Spleen (tissue), 7 donors: ENCODE data around the gene TMC6.

Experiments used
- POLR2AphosphoS5 ChIP-seq, 3 donors: sonication (generic); formaldehyde crosslinking; IDR thresholded peaks; one replicate each; pipeline ENCODE4 v1.5.1; 2017; ENCODE audit warnings: antibody characterized with exemption in 3 of 3
- TF ChIP-seq, protein P1 (sequence below), 11 experiments: fragments of 200-600 bp in 7 of 11; fragments of 450-650 bp in 4 of 11; sonication (generic) in 4 of 11; IDR thresholded peaks in 8 of 11; conservative IDR thresholded peaks in 3 of 11; 1 replicate in 7 of 11; 2 replicates in 4 of 11; pipeline versions ENCODE4 v1.4.0 to v1.8.0; 2016 to 2021; ENCODE audit warnings: antibody characterized with exemption in 11 of 11, inconsistent platforms in 4 of 11, mild to moderate bottlenecking in 1 of 11
- donor health status: DM: no; HTN: no; CAD: no; lungs with moderate emphysema.
- donor health status: DM: no; HTN: no; CAD: no.
- donor health status: DM: no; HTN: no; CAD: no.

DNA sequence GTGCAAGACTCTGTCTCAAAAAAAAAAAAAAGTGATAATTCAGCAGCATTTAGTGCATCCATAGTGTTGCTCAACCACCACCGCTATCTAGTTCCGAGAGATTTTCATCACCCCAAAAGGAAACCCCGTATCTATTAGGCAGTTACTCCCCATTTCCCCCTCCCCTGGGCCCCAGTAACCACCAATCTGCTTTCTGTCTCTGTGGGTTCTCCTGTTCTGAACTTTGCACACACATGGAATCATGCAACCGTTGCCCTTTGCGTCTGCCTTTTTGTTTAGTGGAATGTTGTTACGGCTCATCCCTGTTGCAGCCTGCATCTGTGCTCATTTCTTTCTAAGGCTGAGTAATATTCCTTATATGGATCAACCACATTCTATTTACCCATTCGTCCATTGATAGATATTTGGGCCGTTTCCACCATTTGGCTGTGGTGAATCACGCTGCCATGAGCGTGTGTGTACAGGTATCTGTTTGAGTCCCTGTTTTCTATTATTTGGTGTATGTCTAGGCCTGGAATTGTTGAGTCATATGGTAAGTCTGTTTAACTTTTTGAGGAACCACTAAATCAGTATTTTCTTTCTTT is 31.1 kb upstream of the TMC6 start:
- TF ChIP-seq POLR2AphosphoS5 (IDR thresholded peaks at IDR 0.05) = no peak
- TF ChIP-seq, protein P1, sequence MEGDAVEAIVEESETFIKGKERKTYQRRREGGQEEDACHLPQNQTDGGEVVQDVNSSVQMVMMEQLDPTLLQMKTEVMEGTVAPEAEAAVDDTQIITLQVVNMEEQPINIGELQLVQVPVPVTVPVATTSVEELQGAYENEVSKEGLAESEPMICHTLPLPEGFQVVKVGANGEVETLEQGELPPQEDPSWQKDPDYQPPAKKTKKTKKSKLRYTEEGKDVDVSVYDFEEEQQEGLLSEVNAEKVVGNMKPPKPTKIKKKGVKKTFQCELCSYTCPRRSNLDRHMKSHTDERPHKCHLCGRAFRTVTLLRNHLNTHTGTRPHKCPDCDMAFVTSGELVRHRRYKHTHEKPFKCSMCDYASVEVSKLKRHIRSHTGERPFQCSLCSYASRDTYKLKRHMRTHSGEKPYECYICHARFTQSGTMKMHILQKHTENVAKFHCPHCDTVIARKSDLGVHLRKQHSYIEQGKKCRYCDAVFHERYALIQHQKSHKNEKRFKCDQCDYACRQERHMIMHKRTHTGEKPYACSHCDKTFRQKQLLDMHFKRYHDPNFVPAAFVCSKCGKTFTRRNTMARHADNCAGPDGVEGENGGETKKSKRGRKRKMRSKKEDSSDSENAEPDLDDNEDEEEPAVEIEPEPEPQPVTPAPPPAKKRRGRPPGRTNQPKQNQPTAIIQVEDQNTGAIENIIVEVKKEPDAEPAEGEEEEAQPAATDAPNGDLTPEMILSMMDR (IDR thresholded peaks at IDR 0.05 in 8 of 11, conservative IDR thresholded peaks at IDR 0.05 in 3 of 11) = no peak
